Measurements from ENCODE around the gene NYAP1. TPM values are rescaled to one million over a fixed set of nuclear protein-coding genes. Genes with fewer than 3 reads are reported as not detected.

NYAP1 gene
- polyA plus RNA-seq, 1 donor: 1.6 TPM

DNA sequence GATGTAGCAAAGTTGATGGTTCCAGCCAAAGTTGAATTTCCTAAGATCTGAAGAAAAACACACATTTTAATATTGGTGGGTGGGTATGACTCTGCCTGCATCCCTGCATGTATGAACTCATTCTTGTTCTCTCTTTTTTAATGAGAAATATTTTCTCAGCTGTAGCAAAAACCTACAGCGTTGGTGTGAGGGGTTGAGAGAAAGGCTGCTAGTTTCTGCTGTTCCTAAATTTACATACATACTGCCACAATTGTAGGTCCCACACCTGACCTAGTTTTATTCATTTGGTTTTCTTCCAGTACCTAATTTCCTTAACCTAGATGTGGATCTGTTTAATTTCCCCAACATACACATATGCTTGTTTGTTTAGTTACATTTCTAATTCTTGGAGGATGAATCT, 59.9 kb downstream of the NYAP1 start:
- no peak for DNase-seq

DNA sequence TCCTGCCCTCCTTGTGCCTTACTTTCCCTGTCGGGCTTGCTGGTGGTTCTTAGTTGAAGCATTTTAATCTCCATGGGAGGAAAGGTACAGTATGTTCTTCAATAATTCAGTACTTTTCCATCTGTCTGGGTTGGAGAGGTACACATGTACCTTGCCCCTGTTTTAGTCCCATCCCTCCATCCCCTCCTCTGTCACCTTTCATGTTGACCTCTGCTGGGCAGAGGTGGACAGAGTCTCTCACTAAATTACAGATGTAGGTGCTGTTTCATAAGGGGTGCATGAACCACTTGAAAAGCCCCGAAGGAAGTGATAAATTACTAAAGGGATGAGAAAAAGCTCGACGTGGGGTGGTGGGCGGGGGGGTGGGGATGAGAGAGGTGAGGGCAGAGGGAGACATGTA, 60.7 kb downstream of the NYAP1 start:
- no peak for DNase-seq

Other genes with a start within 250 kb of the NYAP1 start
- gene SPDYE3, start 176.2 kb upstream of the NYAP1 start, polyA plus RNA-seq (ENCODE audit: insufficient read length): 9.6 TPM
- 74.1 TPM for gene PILRB, start 125.8 kb upstream of the NYAP1 start, polyA plus RNA-seq (ENCODE audit: insufficient read length)
- 12.6 TPM for gene PILRA, start 110.4 kb upstream of the NYAP1 start, polyA plus RNA-seq (ENCODE audit: insufficient read length)
- 7.5 TPM for gene ZCWPW1, start 55.2 kb upstream of the NYAP1 start, polyA plus RNA-seq (ENCODE audit: insufficient read length)
- gene MEPCE, start 54.1 kb upstream of the NYAP1 start, polyA plus RNA-seq (ENCODE audit: insufficient read length): 49.2 TPM
- 12.2 TPM for gene PPP1R35, start 47.4 kb upstream of the NYAP1 start, polyA plus RNA-seq (ENCODE audit: insufficient read length)
- gene SPACDR, start 19.7 kb upstream of the NYAP1 start, polyA plus RNA-seq (ENCODE audit: insufficient read length): 1.2 TPM
- 37.4 TPM for gene TSC22D4, start 4.7 kb upstream of the NYAP1 start, polyA plus RNA-seq (ENCODE audit: insufficient read length)
- 10.0 TPM for gene AGFG2, start 55.3 kb downstream of the NYAP1 start, polyA plus RNA-seq (ENCODE audit: insufficient read length)
- 4.2 TPM for gene SAP25, start 90.0 kb downstream of the NYAP1 start, polyA plus RNA-seq (ENCODE audit: insufficient read length)
- gene LRCH4, start 102.2 kb downstream of the NYAP1 start, polyA plus RNA-seq (ENCODE audit: insufficient read length): 37.7 TPM
- gene FBXO24, start 102.4 kb downstream of the NYAP1 start, polyA plus RNA-seq (ENCODE audit: insufficient read length): 2.6 TPM
- gene PCOLCE, start 118.4 kb downstream of the NYAP1 start, polyA plus RNA-seq (ENCODE audit: insufficient read length): 94.3 TPM
- 23.5 TPM for gene MOSPD3, start 128.6 kb downstream of the NYAP1 start, polyA plus RNA-seq (ENCODE audit: insufficient read length)
- 0.93 TPM for gene TFR2, start 157.6 kb downstream of the NYAP1 start, polyA plus RNA-seq (ENCODE audit: insufficient read length)
- not detected for gene ACTL6B, start 172.5 kb downstream of the NYAP1 start, polyA plus RNA-seq (ENCODE audit: insufficient read length)
- gene GNB2, start 189.8 kb downstream of the NYAP1 start, polyA plus RNA-seq (ENCODE audit: insufficient read length): 162 TPM
- gene GIGYF1, start 210.3 kb downstream of the NYAP1 start, polyA plus RNA-seq (ENCODE audit: insufficient read length): 42.7 TPM
- gene POP7, start 222.2 kb downstream of the NYAP1 start, polyA plus RNA-seq (ENCODE audit: insufficient read length): 19.5 TPM
- 0.20 TPM for gene EPO, start 236.5 kb downstream of the NYAP1 start, polyA plus RNA-seq (ENCODE audit: insufficient read length)
- gene ZAN, start 249.7 kb downstream of the NYAP1 start, polyA plus RNA-seq (ENCODE audit: insufficient read length): 0.03 TPM